HCT116 (cell line): ENCODE results near the gene CROCC. TPM values are rescaled to one million over a fixed set of nuclear protein-coding genes. Genes with fewer than 3 reads are reported as not detected.

Source experiments
- ATAC-seq: fragments of 200-7000 bp; cut with Tn5 transposase; 2 replicates; pipeline ENCODE4 v1.9.1; 2020; ENCODE audit warnings: mild to moderate bottlenecking, moderate library complexity
- BruUV-seq: library from RNA; stranded (reverse); fragments of 400-500 nt; replicated peaks from 2 replicates; lab custom pipeline; 2021; lab: Mats Ljungman, UMichigan
- CTCF ChIA-PET: fragments of 300-600 bp; sonication (Branson Sonifier 250); formaldehyde crosslinking; loops from one replicate; lab custom pipeline; 2021; ENCODE audit warnings: antibody characterized with exemption; lab: Charles Lee
- POLR2A ChIA-PET: fragments of 300-600, 350-600 bp; sonication (Branson Sonifier 250); formaldehyde crosslinking; loops from one replicate; lab custom pipeline; 2021; ENCODE audit warnings: antibody characterized with exemption; lab: Charles Lee
- RAD21 ChIA-PET, 2 experiments: fragments of 300-600 bp; sonication (Branson Sonifier 250); formaldehyde crosslinking; loops; one replicate each; lab custom pipeline; 2023; ENCODE audit warnings: low total read pairs in 2 of 2; ENCODE audit not compliant: uncharacterized antibody in 2 of 2, unreplicated experiment in 2 of 2, low non-redundant PET in 1 of 2; lab: Charles Lee
- DNase-seq: peaks from one replicate; pipeline ENCODE4 v3.0.0-alpha.2; 2010; ENCODE audit warnings: low read depth, low spot score
- H2AFZ ChIP-seq: fragments of 200-600 bp; shearing (Covaris generic), sonication (generic); 2 replicates; pipeline ENCODE4 v1.6.1; 2017; ENCODE audit warnings: low read depth, mixed run types, mixed read lengths, antibody characterized with exemption, low read length; ENCODE audit not compliant: poor library complexity, severe bottlenecking
- H3K27ac ChIP-seq: 2 replicates; pipeline ENCODE4 v1.5.1; 2012; ENCODE audit warnings: low read depth, low read length
- H3K27me3 ChIP-seq: fragments of 200-600 bp; sonication (generic); 2 replicates; pipeline ENCODE4 v1.6.1; 2016; ENCODE audit warnings: mixed run types, low read length, mixed read lengths; ENCODE audit not compliant: insufficient read depth
- H3K36me3 ChIP-seq, 2 experiments: fragments of 200-500 bp in 1 of 2; fragments of 200-600 bp in 1 of 2; sonication (Bioruptor generic) in 1 of 2; sonication (generic) in 1 of 2; 2 replicates each; pipeline versions ENCODE4 v1.5.1 to v1.6.1; 2014 to 2016; ENCODE audit warnings: low read length in 2 of 2, inconsistent platforms in 1 of 2, mixed read lengths in 1 of 2, mixed run types in 1 of 2; ENCODE audit not compliant: insufficient read depth in 2 of 2, control insufficient read depth in 1 of 2
- H3K4me1 ChIP-seq, 2 experiments: fragments of 200-600 bp in 1 of 2; sonication (generic) in 1 of 2; 2 replicates each; pipeline versions ENCODE4 v1.5.1 to v1.6.1; 2012 to 2017; ENCODE audit warnings: low read length in 2 of 2, inconsistent platforms in 1 of 2, mild to moderate bottlenecking in 1 of 2, mixed read lengths in 1 of 2, mixed run types in 1 of 2, moderate library complexity in 1 of 2; ENCODE audit not compliant: insufficient read depth in 2 of 2, control insufficient read depth in 1 of 2
- H3K4me2 ChIP-seq: fragments of 200-600 bp; sonication (generic); 2 replicates; pipeline ENCODE4 v1.6.1; 2017; ENCODE audit warnings: mixed run types, low read length, mixed read lengths
- H3K4me3 ChIP-seq, 2 experiments: fragments of 200-600 bp in 1 of 2; sonication (generic) in 1 of 2; replicated peaks in 1 of 2; 2 replicates each; pipeline ENCODE4 v1.5.1; 2011 to 2016; ENCODE audit warnings: low read length in 2 of 2, control low read depth in 1 of 2, low read depth in 1 of 2, mild to moderate bottlenecking in 1 of 2, mixed read lengths in 1 of 2, mixed run types in 1 of 2
- H3K79me2 ChIP-seq: fragments of 200-600 bp; sonication (generic); 2 replicates; pipeline ENCODE4 v1.6.1; 2017; ENCODE audit warnings: mild to moderate bottlenecking, mixed run types, low read length, moderate library complexity, mixed read lengths; ENCODE audit not compliant: insufficient read depth
- H3K9ac ChIP-seq: fragments of 200-600 bp; sonication (generic); 2 replicates; pipeline ENCODE4 v1.6.1; 2016; ENCODE audit warnings: low read length, mixed read lengths
- H3K9me2 ChIP-seq: fragments of 200-600 bp; sonication (generic), shearing (Covaris generic); 2 replicates; pipeline ENCODE4 v1.6.1; 2017; ENCODE audit warnings: mixed run types, mild to moderate bottlenecking, moderate library complexity; ENCODE audit not compliant: insufficient read depth
- H3K9me3 ChIP-seq, 2 experiments: fragments of 200-500 bp in 1 of 2; fragments of 200-600 bp in 1 of 2; sonication (Bioruptor generic) in 1 of 2; sonication (generic) in 1 of 2; 2 replicates each; pipeline ENCODE4 v1.6.1; 2014 to 2017; ENCODE audit warnings: low read length in 2 of 2, mixed read lengths in 2 of 2, inconsistent platforms in 1 of 2, low read depth in 1 of 2, mild to moderate bottlenecking in 1 of 2, mixed run types in 1 of 2, moderate library complexity in 1 of 2; ENCODE audit not compliant: control insufficient read depth in 1 of 2, insufficient read depth in 1 of 2
- H4K20me1 ChIP-seq: fragments of 200-600 bp; sonication (generic), shearing (Covaris generic); 2 replicates; pipeline ENCODE4 v1.6.1; 2017; ENCODE audit warnings: mixed run types, mild to moderate bottlenecking, moderate library complexity; ENCODE audit not compliant: insufficient read depth
- CBX3 ChIP-seq: IDR thresholded peaks from 2 replicates; pipeline ENCODE4 v1.6.1; 2012; ENCODE audit warnings: low read depth
- EGR1 ChIP-seq: IDR thresholded peaks from 2 replicates; pipeline ENCODE4 v1.6.1; 2012; ENCODE audit warnings: low read depth
- ELF1 ChIP-seq: IDR thresholded peaks from 2 replicates; pipeline ENCODE4 v1.6.1; 2012; ENCODE audit warnings: low read depth, borderline replicate concordance
- EZH2 ChIP-seq: fragments of 200-600 bp; sonication (generic); IDR thresholded peaks from 2 replicates; pipeline ENCODE4 v1.6.1; 2017; ENCODE audit warnings: antibody characterized with exemption, mixed run types
- EZH2phosphoT487 ChIP-seq: fragments of 200-600 bp; IDR thresholded peaks from 2 replicates; pipeline ENCODE4 v1.6.1; 2018; ENCODE audit warnings: antibody characterized with exemption, borderline replicate concordance
- FOSL1 ChIP-seq: IDR thresholded peaks from 2 replicates; pipeline ENCODE4 v1.6.1; 2012; ENCODE audit warnings: low read depth
- MAX ChIP-seq: IDR thresholded peaks from 2 replicates; pipeline ENCODE4 v1.6.1; 2012
- POLR2AphosphoS5 ChIP-seq: IDR thresholded peaks from 2 replicates; pipeline ENCODE4 v1.6.1; 2011; ENCODE audit warnings: mild to moderate bottlenecking, low read depth, low read length, moderate library complexity
- SIN3A ChIP-seq: IDR thresholded peaks from 2 replicates; pipeline ENCODE4 v1.6.1; 2012; ENCODE audit warnings: low read depth
- TCF7L2 ChIP-seq: IDR thresholded peaks from 2 replicates; pipeline ENCODE4 v1.7.0; 2011; ENCODE audit warnings: borderline replicate concordance, inconsistent platforms; ENCODE audit not compliant: insufficient read depth, insufficient read length; ENCODE audit errors: extremely low read depth
- YY1 ChIP-seq: IDR thresholded peaks from 2 replicates; pipeline ENCODE4 v1.6.1; 2011; ENCODE audit warnings: low read length, low read depth, moderate library complexity, mild to moderate bottlenecking; ENCODE audit not compliant: insufficient replicate concordance; ENCODE audit errors: extremely low read depth
- ZFX ChIP-seq: fragments of 450-650 bp; IDR thresholded peaks from 2 replicates; pipeline ENCODE4 v1.6.1; 2017
- ZNF274 ChIP-seq: fragments of 200-500 bp; sonication (Bioruptor generic); IDR thresholded peaks from 2 replicates; pipeline ENCODE4 v1.6.1; 2014; ENCODE audit warnings: mild to moderate bottlenecking, low read depth, low read length, inconsistent platforms
- intact Hi-C: fragments of 100-400 bp; cut with micrococcal nuclease; formaldehyde crosslinking; loops from 2 replicates; pipeline ENCODE4 v1.10.0; 2022
- total RNA-seq: library from RNA; stranded (reverse); gene quantifications from one replicate; pipeline ENCODE4 v1.2.1, GENCODE V29; 2021; ENCODE audit not compliant: unreplicated experiment
- TF ChIP-seq, protein P1 (sequence below): IDR thresholded peaks from 2 replicates; pipeline ENCODE4 v1.6.1; 2011; ENCODE audit warnings: mild to moderate bottlenecking, low read length, moderate library complexity; ENCODE audit not compliant: insufficient replicate concordance; ENCODE audit errors: extremely low read depth
- TF ChIP-seq, protein P2 (sequence below): IDR thresholded peaks from 2 replicates; pipeline ENCODE4 v1.6.1; 2012; ENCODE audit warnings: low read depth

The CROCC gene
- total RNA-seq, 1 experiment from 2014 or later: 30.1 TPM

- Histone ChIP-seq H3K36me3 (peaks cover 0 to 5% of the 10 kb centered on the region in 2 experiments; a peak in 2 of 4 replicates), H3K4me2 (no peak overlapping the region), H3K9ac (no peak overlapping the region), H3K4me1 (peaks cover 12 to 27% of the 10 kb centered on the region in 2 experiments), H3K27ac (no peak overlapping the region), H3K9me3 (no peaks in the 10 kb centered on the region), H3K27me3 (no peaks in the 10 kb centered on the region), H4K20me1 (no peaks in the 10 kb centered on the region), H2AFZ (no peak overlapping the region), H3K9me2 (no peaks in the 10 kb centered on the region), H3K79me2 (no peaks in the 10 kb centered on the region), H3K4me3 (no peak overlapping the region)
- ATAC-seq (no peak), DNase-seq (no peak)
- intact Hi-C loops: no loop called here
- BruUV-seq: no TSS peak
- ChIA-PET POLR2A (no interaction called here), CTCF (no interaction called here), RAD21 (no interaction called here)
- TF ChIP-seq, protein P1, sequence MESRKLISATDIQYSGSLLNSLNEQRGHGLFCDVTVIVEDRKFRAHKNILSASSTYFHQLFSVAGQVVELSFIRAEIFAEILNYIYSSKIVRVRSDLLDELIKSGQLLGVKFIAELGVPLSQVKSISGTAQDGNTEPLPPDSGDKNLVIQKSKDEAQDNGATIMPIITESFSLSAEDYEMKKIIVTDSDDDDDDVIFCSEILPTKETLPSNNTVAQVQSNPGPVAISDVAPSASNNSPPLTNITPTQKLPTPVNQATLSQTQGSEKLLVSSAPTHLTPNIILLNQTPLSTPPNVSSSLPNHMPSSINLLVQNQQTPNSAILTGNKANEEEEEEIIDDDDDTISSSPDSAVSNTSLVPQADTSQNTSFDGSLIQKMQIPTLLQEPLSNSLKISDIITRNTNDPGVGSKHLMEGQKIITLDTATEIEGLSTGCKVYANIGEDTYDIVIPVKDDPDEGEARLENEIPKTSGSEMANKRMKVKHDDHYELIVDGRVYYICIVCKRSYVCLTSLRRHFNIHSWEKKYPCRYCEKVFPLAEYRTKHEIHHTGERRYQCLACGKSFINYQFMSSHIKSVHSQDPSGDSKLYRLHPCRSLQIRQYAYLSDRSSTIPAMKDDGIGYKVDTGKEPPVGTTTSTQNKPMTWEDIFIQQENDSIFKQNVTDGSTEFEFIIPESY: no peak
- TF ChIP-seq ZFX (no peak), EZH2 (no peak)
These were observed 85.4 kb downstream of the CROCC start for GRCh38 chr1:17007121-17007520.

DNA sequence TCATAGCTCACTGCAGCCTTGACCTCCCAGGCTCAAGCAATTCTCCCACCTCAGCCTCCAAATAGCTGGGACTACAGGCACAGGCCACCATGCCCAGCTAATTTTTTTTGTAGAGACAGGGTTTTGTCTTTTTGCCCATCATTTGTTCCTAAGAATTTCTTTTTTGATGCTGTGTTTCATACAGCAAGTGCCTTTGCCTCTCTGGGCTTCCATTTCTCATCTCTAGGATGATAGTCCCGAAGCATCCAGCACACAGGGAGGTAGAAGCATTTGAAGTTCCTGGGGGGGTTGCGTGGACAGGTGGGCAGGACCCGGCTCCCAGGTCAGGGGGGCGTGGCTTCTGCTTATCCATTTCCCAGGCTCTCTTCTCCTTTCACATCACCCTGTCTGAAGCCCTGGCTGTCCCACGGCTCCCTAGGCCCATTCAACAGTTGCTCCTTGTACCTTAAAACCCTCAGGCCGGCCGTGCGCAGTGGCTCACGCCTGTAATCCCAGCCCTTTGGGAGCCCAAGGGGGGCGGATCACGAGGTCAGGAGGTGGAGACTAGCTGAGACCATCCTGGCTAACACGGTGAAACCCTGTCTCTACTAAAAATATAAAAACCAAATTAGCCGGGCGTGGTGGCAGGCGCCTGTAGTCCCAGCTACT, 86.6 kb downstream of the CROCC start:
- Histone ChIP-seq H3K4me2 (no peak overlapping the region), H3K79me2 (no peaks in the 10 kb centered on the region), H2AFZ (no peak overlapping the region), H3K27me3 (no peaks in the 10 kb centered on the region), H3K4me3 (no peak overlapping the region), H4K20me1 (no peaks in the 10 kb centered on the region), H3K27ac (no peak overlapping the region), H3K9me2 (no peaks in the 10 kb centered on the region), H3K36me3 (no peaks in the 10 kb centered on the region; a peak in 1 of 4 replicates), H3K4me1 (peaks cover 17 to 39% of the 10 kb centered on the region in 2 experiments), H3K9me3 (no peaks in the 10 kb centered on the region), H3K9ac (no peak overlapping the region)
- RAD21 ChIA-PET: no interaction called here
- intact Hi-C loops: no loop called here
- no TSS peak for BruUV-seq
- CTCF ChIA-PET: no interaction called here
- ATAC-seq (no peak), DNase-seq (no peak)
- POLR2A ChIA-PET: no interaction called here
- TF ChIP-seq YY1 (no peak), EZH2 (no peak), ELF1 (no peak), EGR1 (no peak), TCF7L2 (no peak), ZNF274 (no peak), CBX3 (no peak), EZH2phosphoT487 (no peak), SIN3A (no peak), FOSL1 (no peak), POLR2AphosphoS5 (no peak), MAX (no peak)
- TF ChIP-seq, protein P2, sequence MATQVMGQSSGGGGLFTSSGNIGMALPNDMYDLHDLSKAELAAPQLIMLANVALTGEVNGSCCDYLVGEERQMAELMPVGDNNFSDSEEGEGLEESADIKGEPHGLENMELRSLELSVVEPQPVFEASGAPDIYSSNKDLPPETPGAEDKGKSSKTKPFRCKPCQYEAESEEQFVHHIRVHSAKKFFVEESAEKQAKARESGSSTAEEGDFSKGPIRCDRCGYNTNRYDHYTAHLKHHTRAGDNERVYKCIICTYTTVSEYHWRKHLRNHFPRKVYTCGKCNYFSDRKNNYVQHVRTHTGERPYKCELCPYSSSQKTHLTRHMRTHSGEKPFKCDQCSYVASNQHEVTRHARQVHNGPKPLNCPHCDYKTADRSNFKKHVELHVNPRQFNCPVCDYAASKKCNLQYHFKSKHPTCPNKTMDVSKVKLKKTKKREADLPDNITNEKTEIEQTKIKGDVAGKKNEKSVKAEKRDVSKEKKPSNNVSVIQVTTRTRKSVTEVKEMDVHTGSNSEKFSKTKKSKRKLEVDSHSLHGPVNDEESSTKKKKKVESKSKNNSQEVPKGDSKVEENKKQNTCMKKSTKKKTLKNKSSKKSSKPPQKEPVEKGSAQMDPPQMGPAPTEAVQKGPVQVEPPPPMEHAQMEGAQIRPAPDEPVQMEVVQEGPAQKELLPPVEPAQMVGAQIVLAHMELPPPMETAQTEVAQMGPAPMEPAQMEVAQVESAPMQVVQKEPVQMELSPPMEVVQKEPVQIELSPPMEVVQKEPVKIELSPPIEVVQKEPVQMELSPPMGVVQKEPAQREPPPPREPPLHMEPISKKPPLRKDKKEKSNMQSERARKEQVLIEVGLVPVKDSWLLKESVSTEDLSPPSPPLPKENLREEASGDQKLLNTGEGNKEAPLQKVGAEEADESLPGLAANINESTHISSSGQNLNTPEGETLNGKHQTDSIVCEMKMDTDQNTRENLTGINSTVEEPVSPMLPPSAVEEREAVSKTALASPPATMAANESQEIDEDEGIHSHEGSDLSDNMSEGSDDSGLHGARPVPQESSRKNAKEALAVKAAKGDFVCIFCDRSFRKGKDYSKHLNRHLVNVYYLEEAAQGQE: no peak
